PFSK-1 (cell line): Measurements from ENCODE around the gene TRIM6.

Source experiments
- FOXP2 ChIP-seq: optimal IDR thresholded peaks from 2 replicates; pipeline ENCODE3; 2011; ENCODE audit warnings: borderline replicate concordance, control low read depth, inconsistent platforms; ENCODE audit not compliant: insufficient read depth; ENCODE audit errors: extremely low read length, extremely low read depth
- POLR2AphosphoS5 ChIP-seq: IDR thresholded peaks from 2 replicates; pipeline ENCODE4 v1.6.1; 2012; ENCODE audit warnings: low read depth, mild to moderate bottlenecking, control low read depth, low read length, moderate library complexity
- SIN3A ChIP-seq: IDR thresholded peaks from 2 replicates; pipeline ENCODE4 v1.6.1; 2012; ENCODE audit warnings: mild to moderate bottlenecking, low read length, moderate library complexity, borderline replicate concordance; ENCODE audit not compliant: insufficient read depth
- TAF1 ChIP-seq: IDR thresholded peaks from 2 replicates; pipeline ENCODE4 v1.6.1; 2012; ENCODE audit warnings: low read length, control low read depth, borderline replicate concordance; ENCODE audit not compliant: insufficient read depth
- TF ChIP-seq, protein P1 (sequence below), 2 experiments: IDR thresholded peaks; 2 replicates each; pipeline versions ENCODE4 v1.6.1 to v1.8.0; 2011 to 2012; ENCODE audit warnings: low read depth in 2 of 2, low read length in 2 of 2, control low read depth in 1 of 2, inconsistent platforms in 1 of 2, mild to moderate bottlenecking in 1 of 2, moderate library complexity in 1 of 2; ENCODE audit not compliant: insufficient read depth in 1 of 2

TRIM6 gene

GRCh38 chr11:5658318-5658717 is 61.9 kb downstream of the TRIM6 start:
- TF ChIP-seq, protein P1, sequence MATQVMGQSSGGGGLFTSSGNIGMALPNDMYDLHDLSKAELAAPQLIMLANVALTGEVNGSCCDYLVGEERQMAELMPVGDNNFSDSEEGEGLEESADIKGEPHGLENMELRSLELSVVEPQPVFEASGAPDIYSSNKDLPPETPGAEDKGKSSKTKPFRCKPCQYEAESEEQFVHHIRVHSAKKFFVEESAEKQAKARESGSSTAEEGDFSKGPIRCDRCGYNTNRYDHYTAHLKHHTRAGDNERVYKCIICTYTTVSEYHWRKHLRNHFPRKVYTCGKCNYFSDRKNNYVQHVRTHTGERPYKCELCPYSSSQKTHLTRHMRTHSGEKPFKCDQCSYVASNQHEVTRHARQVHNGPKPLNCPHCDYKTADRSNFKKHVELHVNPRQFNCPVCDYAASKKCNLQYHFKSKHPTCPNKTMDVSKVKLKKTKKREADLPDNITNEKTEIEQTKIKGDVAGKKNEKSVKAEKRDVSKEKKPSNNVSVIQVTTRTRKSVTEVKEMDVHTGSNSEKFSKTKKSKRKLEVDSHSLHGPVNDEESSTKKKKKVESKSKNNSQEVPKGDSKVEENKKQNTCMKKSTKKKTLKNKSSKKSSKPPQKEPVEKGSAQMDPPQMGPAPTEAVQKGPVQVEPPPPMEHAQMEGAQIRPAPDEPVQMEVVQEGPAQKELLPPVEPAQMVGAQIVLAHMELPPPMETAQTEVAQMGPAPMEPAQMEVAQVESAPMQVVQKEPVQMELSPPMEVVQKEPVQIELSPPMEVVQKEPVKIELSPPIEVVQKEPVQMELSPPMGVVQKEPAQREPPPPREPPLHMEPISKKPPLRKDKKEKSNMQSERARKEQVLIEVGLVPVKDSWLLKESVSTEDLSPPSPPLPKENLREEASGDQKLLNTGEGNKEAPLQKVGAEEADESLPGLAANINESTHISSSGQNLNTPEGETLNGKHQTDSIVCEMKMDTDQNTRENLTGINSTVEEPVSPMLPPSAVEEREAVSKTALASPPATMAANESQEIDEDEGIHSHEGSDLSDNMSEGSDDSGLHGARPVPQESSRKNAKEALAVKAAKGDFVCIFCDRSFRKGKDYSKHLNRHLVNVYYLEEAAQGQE (IDR thresholded peaks at IDR 0.05; ENCODE audit: insufficient read depth in 1 of 2, low read depth in 2 of 2, low read length in 2 of 2): no peak
- no peak for TF ChIP-seq POLR2AphosphoS5
- no peak for TF ChIP-seq TAF1
- TF ChIP-seq SIN3A: no peak
- TF ChIP-seq FOXP2: no peak
